Colonic mucosa (tissue), 4 donors: ENCODE measurements around the gene UBAP1. TPM values are rescaled to one million over a fixed set of nuclear protein-coding genes. Genes with fewer than 3 reads are reported as not detected.

Experiments used
- DNase-seq: peaks from one replicate; pipeline ENCODE4 v3.0.0-alpha.2; 2020
- H3K27ac ChIP-seq: fragments of 200-600 bp; one replicate; pipeline ENCODE4 v1.8.0; 2021
- H3K27me3 ChIP-seq: fragments of 200-600 bp; one replicate; pipeline ENCODE4 v1.8.0; 2021
- H3K36me3 ChIP-seq: fragments of 200-600 bp; one replicate; pipeline ENCODE4 v1.8.0; 2021
- H3K4me1 ChIP-seq: fragments of 200-600 bp; one replicate; pipeline ENCODE4 v1.8.0; 2021; ENCODE audit warnings: mild to moderate bottlenecking
- H3K4me3 ChIP-seq: fragments of 200-600 bp; one replicate; pipeline ENCODE4 v1.8.0; 2021
- H3K9ac ChIP-seq, 2 donors: one replicate each; pipeline ENCODE4 v1.7.0; 2013; ENCODE audit warnings: control low read depth in 2 of 2, low read depth in 2 of 2, low read length in 2 of 2
- H3K9me3 ChIP-seq: fragments of 200-600 bp; one replicate; pipeline ENCODE4 v1.8.0; 2021
- intact Hi-C: fragments of 100-400 bp; cut with DNase I; formaldehyde crosslinking; loops from one replicate; pipeline ENCODE4 v1.14.1; 2022
- total RNA-seq, 2 donors: library from RNA; stranded (reverse); fragmentation: NEBNext Ultra II Directional in 1 of 2; extraction: Animal tissue kit (Norgen Biotek cat#: 25700) in 1 of 2; gene quantifications; one replicate each; pipeline ENCODE4 v1.2.1, GENCODE V29; 2021
- TF ChIP-seq, protein P1 (sequence below): fragments of 200-600 bp; IDR thresholded peaks from one replicate; pipeline ENCODE4 v1.8.0; 2022; ENCODE audit warnings: antibody characterized with exemption, mild to moderate bottlenecking
- donor health status: healthy.
- donor health status: DM: no; HTN: no; CAD: no.
- donor health status: DM: no; HTN: no; CAD: no.

Gene UBAP1
- total RNA-seq, 2 donors from 2014 or later, result 32.9 to 45.4 TPM

GRCh38 chr9:34171753-34172535, 6.9 kb upstream of the UBAP1 start:
- DNase-seq, result no peak
- no peaks in the 10 kb centered on the region for H3K36me3 ChIP-seq
- TF ChIP-seq, protein P1, sequence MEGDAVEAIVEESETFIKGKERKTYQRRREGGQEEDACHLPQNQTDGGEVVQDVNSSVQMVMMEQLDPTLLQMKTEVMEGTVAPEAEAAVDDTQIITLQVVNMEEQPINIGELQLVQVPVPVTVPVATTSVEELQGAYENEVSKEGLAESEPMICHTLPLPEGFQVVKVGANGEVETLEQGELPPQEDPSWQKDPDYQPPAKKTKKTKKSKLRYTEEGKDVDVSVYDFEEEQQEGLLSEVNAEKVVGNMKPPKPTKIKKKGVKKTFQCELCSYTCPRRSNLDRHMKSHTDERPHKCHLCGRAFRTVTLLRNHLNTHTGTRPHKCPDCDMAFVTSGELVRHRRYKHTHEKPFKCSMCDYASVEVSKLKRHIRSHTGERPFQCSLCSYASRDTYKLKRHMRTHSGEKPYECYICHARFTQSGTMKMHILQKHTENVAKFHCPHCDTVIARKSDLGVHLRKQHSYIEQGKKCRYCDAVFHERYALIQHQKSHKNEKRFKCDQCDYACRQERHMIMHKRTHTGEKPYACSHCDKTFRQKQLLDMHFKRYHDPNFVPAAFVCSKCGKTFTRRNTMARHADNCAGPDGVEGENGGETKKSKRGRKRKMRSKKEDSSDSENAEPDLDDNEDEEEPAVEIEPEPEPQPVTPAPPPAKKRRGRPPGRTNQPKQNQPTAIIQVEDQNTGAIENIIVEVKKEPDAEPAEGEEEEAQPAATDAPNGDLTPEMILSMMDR, result no peak
- no peaks in the 10 kb centered on the region for H3K9me3 ChIP-seq
- intact Hi-C loops, result no loop called here
- H3K9ac ChIP-seq, result no peak overlapping the region
- H3K27ac ChIP-seq, result no peak overlapping the region
- peaks cover 6% of the 10 kb centered on the region for H3K4me1 ChIP-seq
- H3K4me3 ChIP-seq, result no peak overlapping the region
- H3K27me3 ChIP-seq, result no peaks in the 10 kb centered on the region

DNA sequence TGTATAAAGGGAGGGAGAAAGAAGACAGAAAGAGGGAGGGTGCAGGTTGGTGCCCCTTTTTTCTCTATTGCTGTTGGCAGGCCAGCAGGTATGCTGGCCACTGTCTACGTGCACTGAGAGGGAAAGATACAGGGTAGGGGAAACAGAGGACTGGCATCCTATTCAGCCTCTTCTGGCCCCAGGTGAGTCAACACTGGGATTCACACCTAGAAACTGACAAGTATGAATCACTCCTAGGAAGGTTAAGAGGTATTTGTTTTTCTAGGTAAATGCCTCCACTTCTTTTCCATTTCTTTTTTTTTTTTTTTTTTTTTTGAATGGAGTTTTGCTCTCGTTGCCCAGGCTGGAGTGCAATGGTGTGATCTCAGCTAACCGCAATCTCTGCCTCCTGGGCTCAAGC, 2.8 kb upstream of the UBAP1 start:
- no peaks in the 10 kb centered on the region for H3K4me1 ChIP-seq
- H3K4me3 ChIP-seq, result no peak overlapping the region
- TF ChIP-seq, protein P1, result no peak
- H3K9me3 ChIP-seq, result no peaks in the 10 kb centered on the region
- intact Hi-C loops, result no loop called here
- no peak for DNase-seq
- no peak overlapping the region for H3K27ac ChIP-seq
- no peak overlapping the region for H3K9ac ChIP-seq
- no peaks in the 10 kb centered on the region for H3K36me3 ChIP-seq
- H3K27me3 ChIP-seq, result no peaks in the 10 kb centered on the region

DNA sequence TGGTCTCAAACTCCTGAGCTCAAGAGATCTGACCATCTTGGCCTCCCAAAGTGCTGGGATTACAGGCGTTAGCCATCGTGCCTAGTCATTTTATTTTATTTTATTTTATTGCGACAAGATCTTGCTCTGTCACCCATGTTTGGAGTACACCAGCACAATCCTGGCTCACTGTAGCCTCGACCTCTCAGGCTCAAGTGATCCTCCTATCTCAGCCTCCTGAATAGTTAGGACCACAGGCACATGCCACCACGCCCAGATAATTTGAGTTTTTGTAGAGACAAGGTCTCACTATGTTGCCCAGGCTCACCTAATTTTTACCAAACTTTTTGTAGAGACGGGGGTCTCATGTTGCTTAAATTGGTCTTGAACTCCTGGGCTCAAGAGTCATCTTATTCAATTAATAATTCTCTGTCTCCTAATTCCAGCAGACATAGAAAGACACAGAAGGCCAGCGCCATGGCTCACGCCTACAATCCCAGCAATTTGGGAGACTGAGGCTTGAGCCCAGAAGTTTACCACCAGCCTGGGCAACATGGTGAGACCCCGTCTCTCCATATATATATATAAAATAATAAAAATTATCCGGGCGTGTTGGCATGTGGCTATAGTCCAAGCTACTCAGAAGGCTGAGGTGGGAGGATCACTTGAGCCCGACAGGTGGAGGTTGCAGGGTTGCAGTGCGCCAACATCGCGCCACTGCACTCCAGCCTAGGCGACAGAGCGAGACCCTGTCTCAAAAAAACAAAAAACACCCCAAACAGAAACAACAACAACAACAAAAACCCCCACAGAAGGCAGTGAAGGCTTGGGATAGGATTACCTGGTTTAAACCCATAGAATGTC, 1.0 kb upstream of the UBAP1 start:
- Histone ChIP-seq H3K9ac (peak overlapping the region; percentile 90 to 99), H3K4me3 (peak overlapping the region; percentile 67), H3K36me3 (no peaks in the 10 kb centered on the region), H3K9me3 (no peaks in the 10 kb centered on the region), H3K27ac (no peak overlapping the region), H3K27me3 (no peaks in the 10 kb centered on the region), H3K4me1 (no peaks in the 10 kb centered on the region)
- intact Hi-C loops, result no loop called here
- TF ChIP-seq, protein P1, result no peak
- DNase-seq, result no peak

DNA sequence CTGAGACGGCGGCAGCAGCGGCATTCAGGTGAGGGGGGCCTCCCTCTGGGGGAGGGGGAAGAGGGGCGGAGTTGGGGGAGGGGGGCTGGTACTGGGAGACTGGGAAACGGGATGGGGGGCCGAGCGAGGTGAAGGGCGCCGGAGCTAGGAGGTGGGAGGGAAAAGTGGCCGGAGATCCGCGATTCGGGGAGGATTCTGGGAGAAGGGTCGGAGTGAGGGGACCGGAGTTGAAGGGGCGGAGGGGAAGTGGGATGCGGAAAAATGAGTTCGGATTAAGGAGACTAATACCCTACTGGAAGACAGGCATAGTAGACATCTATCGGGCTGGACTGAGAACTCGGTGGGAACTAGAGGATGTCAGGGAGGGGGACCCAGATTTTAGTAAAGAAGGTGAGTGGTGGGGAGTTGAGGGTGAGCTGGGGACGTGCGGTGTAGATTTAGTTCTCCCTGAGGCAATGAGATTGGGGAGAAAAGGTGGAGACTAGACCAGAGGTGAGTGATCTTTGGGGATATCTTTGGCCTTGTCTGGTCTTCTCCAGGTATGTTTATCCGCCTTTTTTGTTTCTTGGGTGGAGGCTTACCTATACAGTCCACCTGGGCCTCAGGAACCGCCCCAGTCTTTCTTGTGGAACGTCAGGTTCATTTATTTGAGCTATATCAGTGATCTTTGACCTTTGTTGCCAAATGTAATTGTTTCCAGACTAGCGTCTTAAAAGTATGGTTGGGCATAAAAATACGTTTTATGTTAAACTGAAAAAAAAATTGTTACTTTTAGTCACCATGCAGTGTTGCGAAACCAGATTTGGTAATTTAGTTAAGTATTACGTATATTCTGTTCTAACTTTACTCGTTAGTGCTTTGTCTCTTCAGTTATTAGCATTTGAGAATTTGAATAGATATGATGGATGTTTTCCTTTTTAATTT, 632 bp downstream of the UBAP1 start:
- peak overlapping the region; percentile 85 to 99 for H3K9ac ChIP-seq
- peak overlapping the region; percentile 70 for H3K27ac ChIP-seq
- H3K4me3 ChIP-seq, result peak overlapping the region; percentile 67
- no peaks in the 10 kb centered on the region for H3K36me3 ChIP-seq
- no peaks in the 10 kb centered on the region for H3K4me1 ChIP-seq
- H3K27me3 ChIP-seq, result no peaks in the 10 kb centered on the region
- intact Hi-C loops, result no loop called here
- DNase-seq, result peak; percentile 63
- H3K9me3 ChIP-seq, result no peaks in the 10 kb centered on the region
- TF ChIP-seq, protein P1, result no peak
